ENCODE results near the gene GTPBP1. TPM values are rescaled to one million over a fixed set of nuclear protein-coding genes. Genes with fewer than 3 reads are reported as not detected.

GTPBP1 gene
- polyA plus RNA-seq, 3 donors, result 6.7 to 41.4 (median 12.7) TPM

DNA sequence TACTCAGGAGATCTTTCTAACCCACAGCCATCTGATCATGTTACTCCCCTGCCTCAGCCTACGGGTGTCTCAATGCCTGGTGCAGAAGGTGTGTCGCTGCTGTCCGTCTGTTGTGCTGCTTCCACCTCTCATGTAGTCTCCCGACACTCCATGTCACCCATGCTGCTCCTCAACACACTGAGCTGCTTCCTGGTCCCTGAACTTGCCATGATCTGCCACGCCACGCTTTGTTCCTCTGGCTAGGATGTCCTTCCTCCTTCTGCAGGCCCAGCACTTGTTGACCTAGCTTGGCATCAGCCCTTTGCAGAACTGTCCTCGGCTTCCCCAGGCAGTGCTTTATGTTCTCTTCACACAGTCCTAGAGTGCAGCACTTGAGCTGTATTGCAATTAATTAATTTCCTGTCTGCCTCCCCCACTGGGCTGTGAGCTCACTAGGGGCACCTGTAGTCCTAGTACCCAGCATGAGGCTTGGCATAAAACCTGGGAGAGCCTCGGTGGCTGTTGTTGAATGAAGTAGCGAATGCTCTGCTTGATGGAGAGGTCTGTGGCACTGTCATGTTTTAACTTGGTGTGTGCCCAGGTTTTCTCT is 9.5 kb downstream of the GTPBP1 start:
- H3K4me3 Mint-ChIP-seq, result no peak overlapping the region
- H3K27ac ChIP-seq (ENCODE audit: low read depth in 1 of 2, low read length in 2 of 2), result peak overlapping the region in 1 of 2 donors; percentile 40
- H3K9ac ChIP-seq (ENCODE audit: insufficient read depth, low read length, poor library complexity, severe bottlenecking), result no peak overlapping the region
- H3K27ac Mint-ChIP-seq, result peak overlapping the region in 4 of 7 donors; percentile 11 to 31 (median 26)
- H3K27me3 ChIP-seq (ENCODE audit: control insufficient read depth in 2 of 2, insufficient read depth in 2 of 2, low read length in 2 of 2), result no peaks in the 10 kb centered on the region
- H3K36me3 Mint-ChIP-seq, result peaks cover 60 to 84% of the 10 kb centered on the region in 2 donors
- DNase-seq, result no peak
- no peak overlapping the region for H3K4me3 ChIP-seq (replicated peaks in 1 of 3; ENCODE audit: low read depth in 2 of 3, low read length in 3 of 3)
- H3K4me2 ChIP-seq (replicated peaks; ENCODE audit: extremely low read depth, low read length, poor library complexity, severe bottlenecking), result no peak overlapping the region
- peaks cover 0 to 10% of the 10 kb centered on the region in 2 donors for H3K4me1 ChIP-seq (ENCODE audit: control insufficient read depth in 1 of 2, insufficient read depth in 2 of 2, low read length in 2 of 2)
- H2AFZ ChIP-seq (ENCODE audit: insufficient read depth, low read depth, low read length, poor library complexity, severe bottlenecking), result no peak overlapping the region
- peaks cover 92% of the 10 kb centered on the region for H4K20me1 ChIP-seq (ENCODE audit: insufficient read depth, low read length)
- 72% methylated on average over 9 of the region's 9 CpGs for WGBS (ENCODE audit: insufficient coverage)
- H3K36me3 ChIP-seq (replicated peaks in 1 of 2; ENCODE audit: control insufficient read depth in 1 of 2, insufficient read depth in 2 of 2, low read length in 2 of 2), result peaks cover 34 to 75% of the 10 kb centered on the region in 2 donors
- intact Hi-C loops (cut with micrococcal nuclease), result no loop called here
- peaks cover 65% of the 10 kb centered on the region for H3K79me2 ChIP-seq (ENCODE audit: insufficient read depth, low read length)
- no peaks in the 10 kb centered on the region for H3K27me3 Mint-ChIP-seq (ENCODE audit: low read depth in 3 of 3)
- peaks cover 32% of the 10 kb centered on the region for H3K4me1 Mint-ChIP-seq
- H3K9me3 ChIP-seq (replicated peaks in 1 of 2; ENCODE audit: control insufficient read depth in 1 of 2, insufficient read depth in 1 of 2, low read length in 2 of 2), result no peaks in the 10 kb centered on the region
- TF ChIP-seq, protein P1, sequence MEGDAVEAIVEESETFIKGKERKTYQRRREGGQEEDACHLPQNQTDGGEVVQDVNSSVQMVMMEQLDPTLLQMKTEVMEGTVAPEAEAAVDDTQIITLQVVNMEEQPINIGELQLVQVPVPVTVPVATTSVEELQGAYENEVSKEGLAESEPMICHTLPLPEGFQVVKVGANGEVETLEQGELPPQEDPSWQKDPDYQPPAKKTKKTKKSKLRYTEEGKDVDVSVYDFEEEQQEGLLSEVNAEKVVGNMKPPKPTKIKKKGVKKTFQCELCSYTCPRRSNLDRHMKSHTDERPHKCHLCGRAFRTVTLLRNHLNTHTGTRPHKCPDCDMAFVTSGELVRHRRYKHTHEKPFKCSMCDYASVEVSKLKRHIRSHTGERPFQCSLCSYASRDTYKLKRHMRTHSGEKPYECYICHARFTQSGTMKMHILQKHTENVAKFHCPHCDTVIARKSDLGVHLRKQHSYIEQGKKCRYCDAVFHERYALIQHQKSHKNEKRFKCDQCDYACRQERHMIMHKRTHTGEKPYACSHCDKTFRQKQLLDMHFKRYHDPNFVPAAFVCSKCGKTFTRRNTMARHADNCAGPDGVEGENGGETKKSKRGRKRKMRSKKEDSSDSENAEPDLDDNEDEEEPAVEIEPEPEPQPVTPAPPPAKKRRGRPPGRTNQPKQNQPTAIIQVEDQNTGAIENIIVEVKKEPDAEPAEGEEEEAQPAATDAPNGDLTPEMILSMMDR (IDR thresholded peaks at IDR 0.05), result no peak
- H3K9me3 Mint-ChIP-seq, result no peaks in the 10 kb centered on the region

GRCh38 chr22:38715852-38716251 is 10.1 kb downstream of the GTPBP1 start:
- Histone ChIP-seq H3K4me1 (ENCODE audit: control insufficient read depth in 1 of 2, insufficient read depth in 2 of 2, low read length in 2 of 2) (peaks cover 0 to 10% of the 10 kb centered on the region in 2 donors), H3K4me3 (replicated peaks in 1 of 3; ENCODE audit: low read depth in 2 of 3, low read length in 3 of 3) (no peak overlapping the region), H3K36me3 (replicated peaks in 1 of 2; ENCODE audit: control insufficient read depth in 1 of 2, insufficient read depth in 2 of 2, low read length in 2 of 2) (peaks cover 39 to 75% of the 10 kb centered on the region in 2 donors), H4K20me1 (ENCODE audit: insufficient read depth, low read length) (peaks cover 86% of the 10 kb centered on the region), H3K4me2 (replicated peaks; ENCODE audit: extremely low read depth, low read length, poor library complexity, severe bottlenecking) (no peak overlapping the region), H3K79me2 (ENCODE audit: insufficient read depth, low read length) (peaks cover 59% of the 10 kb centered on the region), H2AFZ (ENCODE audit: insufficient read depth, low read depth, low read length, poor library complexity, severe bottlenecking) (no peak overlapping the region), H3K27me3 (ENCODE audit: control insufficient read depth in 2 of 2, insufficient read depth in 2 of 2, low read length in 2 of 2) (no peaks in the 10 kb centered on the region), H3K27ac (ENCODE audit: low read depth in 1 of 2, low read length in 2 of 2) (no peak overlapping the region), H3K9ac (ENCODE audit: insufficient read depth, low read length, poor library complexity, severe bottlenecking) (no peak overlapping the region), H3K9me3 (replicated peaks in 1 of 2; ENCODE audit: control insufficient read depth in 1 of 2, insufficient read depth in 1 of 2, low read length in 2 of 2) (no peaks in the 10 kb centered on the region)
- DNase-seq, result no peak
- no peaks in the 10 kb centered on the region for H3K27me3 Mint-ChIP-seq (ENCODE audit: low read depth in 3 of 3)
- intact Hi-C loops (cut with micrococcal nuclease), result no loop called here
- H3K4me3 Mint-ChIP-seq, result no peak overlapping the region
- H3K9me3 Mint-ChIP-seq, result no peaks in the 10 kb centered on the region
- TF ChIP-seq, protein P1 (IDR thresholded peaks at IDR 0.05), result no peak
- WGBS (ENCODE audit: insufficient coverage), result 96% methylated on average over 13 of the region's 15 CpGs
- peaks cover 32% of the 10 kb centered on the region for H3K4me1 Mint-ChIP-seq
- peaks cover 59 to 87% of the 10 kb centered on the region in 2 donors for H3K36me3 Mint-ChIP-seq
- H3K27ac Mint-ChIP-seq, result peak overlapping the region in 1 of 7 donors; percentile 22
